HG03469 (cell line): Measurements from ENCODE around the gene ATP2C2.

Experiments
- ATAC-seq: cut with Tn5 transposase; IDR thresholded peaks from one replicate; pipeline ENCODE4 v1.9.1; 2021; ENCODE audit warnings: mild to moderate bottlenecking, moderate library complexity, moderate number of reproducible peaks; ENCODE audit not compliant: unreplicated experiment

ATP2C2 gene

GRCh38 chr16:84466692-84467091 lies 98.4 kb downstream of the ATP2C2 start:
- no peak for ATAC-seq

- no peak for ATAC-seq
These were observed 98.9 kb downstream of the ATP2C2 start for GRCh38 chr16:84467256-84467655.

GRCh38 chr16:84467709-84468108 lies 99.4 kb downstream of the ATP2C2 start:
- ATAC-seq, result no peak

GRCh38 chr16:84471316-84471715 lies 103.0 kb downstream of the ATP2C2 start:
- ATAC-seq, result no peak

GRCh38 chr16:84471966-84472365 lies 103.6 kb downstream of the ATP2C2 start:
- ATAC-seq, result no peak

- ATAC-seq, result no peak
These were observed 107.4 kb downstream of the ATP2C2 start for GRCh38 chr16:84475643-84476240.

GRCh38 chr16:84476401-84476800 lies 108.1 kb downstream of the ATP2C2 start:
- ATAC-seq, result no peak

- no peak for ATAC-seq
These were observed 109.3 kb downstream of the ATP2C2 start for GRCh38 chr16:84477661-84478060.

- ATAC-seq, result no peak
These were observed 110.0 kb downstream of the ATP2C2 start for GRCh38 chr16:84478172-84478947.

- ATAC-seq, result no peak
These were observed 111.5 kb downstream of the ATP2C2 start for GRCh38 chr16:84479716-84480450.

GRCh38 chr16:84481051-84481735 lies 112.9 kb downstream of the ATP2C2 start:
- ATAC-seq, result no peak

- no peak for ATAC-seq
These were observed 113.9 kb downstream of the ATP2C2 start for GRCh38 chr16:84482001-84482891.

GRCh38 chr16:84482951-84483881 lies 114.9 kb downstream of the ATP2C2 start:
- ATAC-seq, result no peak

GRCh38 chr16:84483882-84484565 lies 115.7 kb downstream of the ATP2C2 start:
- ATAC-seq, result no peak

- no peak for ATAC-seq
These were observed 116.4 kb downstream of the ATP2C2 start for GRCh38 chr16:84484579-84485254.

GRCh38 chr16:84485255-84486010 lies 117.1 kb downstream of the ATP2C2 start:
- no peak for ATAC-seq

- ATAC-seq, result no peak
These were observed 117.8 kb downstream of the ATP2C2 start for GRCh38 chr16:84486126-84486525.
